GM23248 (cell line): ENCODE data around the gene BRCA1. TPM values are rescaled to one million over a fixed set of nuclear protein-coding genes. Genes with fewer than 3 reads are reported as not detected.
"Not testable (repeated sequence)": the region's sequence is repeated elsewhere in the genome, so short reads cannot be mapped to it uniquely, and the experiment has no call there.

ENCODE experiments used
- DNase-seq: peaks from one replicate; pipeline ENCODE4 v3.0.0-alpha.2; 2015
- H2AFZ ChIP-seq: fragments of 200-600 bp; sonication (generic); 2 replicates; pipeline ENCODE4 v1.6.1; 2016; ENCODE audit warnings: antibody characterized with exemption
- H3F3A ChIP-seq: fragments of 200-600 bp; sonication (generic); 2 replicates; pipeline ENCODE4 v1.6.1; 2016; ENCODE audit warnings: mild to moderate bottlenecking, antibody characterized with exemption, mixed run types; ENCODE audit not compliant: insufficient read depth
- H3K27ac ChIP-seq: fragments of 200-600 bp; sonication (generic); 2 replicates; pipeline ENCODE4 v1.5.1; 2016; ENCODE audit warnings: mild to moderate bottlenecking
- H3K27me3 ChIP-seq: fragments of 200-600 bp; sonication (generic); replicated peaks from 2 replicates; pipeline ENCODE4 v1.6.1; 2016; ENCODE audit warnings: mild to moderate bottlenecking; ENCODE audit not compliant: insufficient read depth
- H3K36me3 ChIP-seq: fragments of 200-600 bp; sonication (generic); 2 replicates; pipeline ENCODE4 v1.6.1; 2016; ENCODE audit warnings: low read depth, mild to moderate bottlenecking
- H3K4me1 ChIP-seq: fragments of 200-600 bp; sonication (generic); 2 replicates; pipeline ENCODE4 v1.6.1; 2016; ENCODE audit warnings: mild to moderate bottlenecking; ENCODE audit not compliant: insufficient read depth
- H3K4me2 ChIP-seq: fragments of 200-600 bp; sonication (generic); one replicate; pipeline ENCODE4 v1.6.1; 2016; ENCODE audit warnings: mild to moderate bottlenecking; ENCODE audit not compliant: unreplicated experiment
- H3K4me3 ChIP-seq: fragments of 200-600 bp; sonication (generic); 2 replicates; pipeline ENCODE4 v1.5.1; 2016; ENCODE audit warnings: mild to moderate bottlenecking
- H3K79me2 ChIP-seq: fragments of 200-600 bp; sonication (generic); 2 replicates; pipeline ENCODE4 v1.6.1; 2016; ENCODE audit warnings: mild to moderate bottlenecking; ENCODE audit not compliant: insufficient read depth
- H3K9ac ChIP-seq: fragments of 200-600 bp; sonication (generic); 2 replicates; pipeline ENCODE4 v1.6.1; 2016; ENCODE audit warnings: mild to moderate bottlenecking
- H3K9me2 ChIP-seq: fragments of 200-600 bp; sonication (generic); 2 replicates; pipeline ENCODE4 v1.6.1; 2016; ENCODE audit warnings: mixed run types, mild to moderate bottlenecking, moderate library complexity; ENCODE audit not compliant: insufficient read depth
- H3K9me3 ChIP-seq: fragments of 200-600 bp; sonication (generic); one replicate; pipeline ENCODE4 v1.6.1; 2017; ENCODE audit warnings: low read depth
- H4K20me1 ChIP-seq: fragments of 200-600 bp; sonication (generic); 2 replicates; pipeline ENCODE4 v1.6.0; 2016; ENCODE audit not compliant: insufficient read depth
- EZH2 ChIP-seq: fragments of 200-600 bp; sonication (generic); IDR thresholded peaks from 2 replicates; pipeline ENCODE4 v1.6.1; 2018; ENCODE audit warnings: antibody characterized with exemption, mild to moderate bottlenecking; ENCODE audit not compliant: insufficient read depth, poor library complexity, severe bottlenecking
- EZH2phosphoT487 ChIP-seq: fragments of 200-600 bp; sonication (generic); IDR thresholded peaks from 2 replicates; pipeline ENCODE4 v1.6.1; 2018; ENCODE audit warnings: antibody characterized with exemption, moderate library complexity, mild to moderate bottlenecking, low read depth; ENCODE audit not compliant: insufficient read depth
- WGBS, 2 experiments: methylation state at CpG; one replicate each; pipeline ENCODE4 v1.1.6; 2015 to 2017; ENCODE audit warnings: low lambda C conversion rate in 2 of 2, low coverage in 1 of 2; ENCODE audit errors: missing lambda C conversion rate in 2 of 2; 5-methylcytosine and 5-hydroxymethylcytosine counted together
- in situ Hi-C: fragments of 300-500 bp; cut with MboI; formaldehyde crosslinking; loops from 2 replicates; pipeline ENCODE4 v1.15.0; 2020
- polyA plus RNA-seq: library from polyadenylated mRNA; unstranded; fragments of >200 nt; fragmentation: Nextera tagmentation; extraction: Ambion mirVana; gene quantifications from 2 replicates; pipeline ENCODE4 v1.2.1, GENCODE V29; 2016
- total RNA-seq: library from RNA; depleted of rRNA; stranded (reverse); fragments of >200 nt; shearing (Covaris generic); gene quantifications from 2 replicates; pipeline ENCODE4 v1.2.3, GENCODE V29; 2014

Gene BRCA1
- total and polyA plus RNA-seq, 2 experiments from 2014 or later, result 12.7 to 13.6 TPM

DNA sequence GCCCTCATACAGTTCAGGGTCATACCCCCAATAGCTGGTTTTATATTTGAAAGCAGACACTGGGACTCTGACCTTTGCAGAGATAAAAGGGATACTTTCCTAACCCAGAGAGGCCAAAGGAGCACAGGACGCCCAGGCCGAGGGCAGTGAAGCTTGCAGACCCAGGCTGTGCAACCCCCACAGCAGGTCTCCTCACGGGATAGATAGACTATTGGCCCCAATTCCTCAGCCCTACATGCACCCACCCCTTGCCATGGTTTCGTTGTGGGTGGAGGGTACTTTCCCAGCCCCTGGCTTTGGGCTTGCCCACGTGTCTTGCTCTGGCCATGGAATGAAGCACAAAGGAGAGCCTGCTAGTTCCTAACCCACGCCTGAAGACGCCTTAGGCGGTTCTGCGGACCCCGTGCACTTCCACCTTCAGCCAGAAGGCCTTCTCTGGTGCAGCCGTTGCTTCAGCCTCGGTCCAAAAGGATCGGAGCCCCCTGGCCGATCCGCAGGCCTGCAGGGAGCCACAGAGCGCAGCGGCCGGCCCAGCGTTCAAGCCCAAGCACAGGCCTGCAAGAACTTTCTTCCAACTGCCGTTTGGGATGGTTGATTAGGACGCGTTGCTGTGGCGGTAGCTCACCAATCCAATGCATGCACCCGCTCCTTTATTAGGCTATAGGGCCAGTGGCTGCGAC, 9.8 kb upstream of the BRCA1 start:
- Histone ChIP-seq H3K9me2 (no peaks in the 10 kb centered on the region), H3K27me3 (no peaks in the 10 kb centered on the region), H3K9ac (no peak overlapping the region), H4K20me1 (no peaks in the 10 kb centered on the region), H3K9me3 (no peaks in the 10 kb centered on the region), H2AFZ (no peak overlapping the region), H3K79me2 (peaks cover 5% of the 10 kb centered on the region; the same call in 1 of the 2 replicates), H3K4me2 (no peak overlapping the region), H3K4me1 (no peaks in the 10 kb centered on the region), H3K27ac (no peak overlapping the region), H3K4me3 (no peak overlapping the region), H3F3A (no peaks in the 10 kb centered on the region), H3K36me3 (no peaks in the 10 kb centered on the region)
- TF ChIP-seq EZH2 (no peak), EZH2phosphoT487 (no peak)
- 97 to 98% methylated on average over 24 to 25 of the region's 25 CpGs for WGBS, 2 experiments
- no peak for DNase-seq
- in situ Hi-C loops, result no loop called here

DNA sequence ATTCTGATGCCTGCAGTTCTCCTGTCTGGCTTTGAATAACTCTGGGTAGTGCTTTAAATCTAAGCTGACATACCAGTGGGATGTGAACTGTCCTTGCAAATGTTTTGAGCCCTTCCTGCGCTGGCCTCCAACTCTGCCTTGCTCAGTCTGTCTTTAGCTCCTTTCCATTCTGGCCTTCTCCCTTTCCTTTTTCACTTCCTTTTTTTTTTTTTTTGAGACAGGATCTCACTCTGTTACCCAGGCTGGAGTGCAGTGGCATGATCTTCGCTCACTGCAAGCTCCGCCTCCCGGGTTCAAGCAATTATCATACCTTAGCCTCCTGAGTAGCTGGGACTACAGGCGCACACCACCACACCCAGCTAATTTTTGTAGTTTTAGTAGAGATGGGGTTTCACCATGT, 8.3 kb upstream of the BRCA1 start:
- H3K79me2 ChIP-seq, result peaks cover 19% of the 10 kb centered on the region
- H3K9me3 ChIP-seq, H3K4me1 ChIP-seq, H3F3A ChIP-seq, H3K9ac ChIP-seq, H3K4me3 ChIP-seq, H3K4me2 ChIP-seq, H3K27me3 ChIP-seq, H2AFZ ChIP-seq, DNase-seq, H4K20me1 ChIP-seq, H3K9me2 ChIP-seq, H3K36me3 ChIP-seq, H3K27ac ChIP-seq, in situ Hi-C loops: not testable (repeated sequence)
- WGBS, 2 experiments, result 92 to 98% methylated on average over 5 of the region's 5 CpGs

DNA sequence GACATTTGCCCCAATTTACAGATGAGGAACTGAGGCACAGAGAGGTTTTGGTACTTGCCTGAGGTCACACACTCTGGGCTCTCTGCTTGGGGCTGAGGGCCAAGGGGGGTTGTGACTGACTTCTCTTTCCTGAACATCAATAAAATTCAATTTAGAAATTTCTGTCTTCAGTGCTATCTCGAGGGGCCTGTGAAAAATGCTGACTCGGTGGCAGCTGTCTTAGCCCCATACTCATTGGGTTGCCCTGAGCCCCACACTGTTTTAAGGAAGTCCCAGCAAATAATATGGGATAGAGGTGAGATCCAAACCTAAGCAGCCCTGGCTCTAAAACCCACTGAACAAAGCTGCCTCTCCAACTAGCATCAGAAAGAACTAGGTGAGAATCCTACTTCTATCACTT, 7.0 kb upstream of the BRCA1 start:
- H2AFZ ChIP-seq, result no peak overlapping the region
- no peak overlapping the region for H3K4me3 ChIP-seq
- 76 to 81% methylated on average over 2 of the region's 2 CpGs for WGBS, 2 experiments
- no peaks in the 10 kb centered on the region for H3K9me2 ChIP-seq
- no peaks in the 10 kb centered on the region for H3K9me3 ChIP-seq
- 0 out of 2 replicates have a peak, but pooled peaks cover 4% of the 10 kb centered on the region for H3F3A ChIP-seq
- no peaks in the 10 kb centered on the region for H3K36me3 ChIP-seq
- H3K4me1 ChIP-seq, result no peaks in the 10 kb centered on the region
- H3K27ac ChIP-seq, result no peak overlapping the region
- DNase-seq, result no peak
- TF ChIP-seq EZH2phosphoT487 (no peak), EZH2 (no peak)
- no peaks in the 10 kb centered on the region for H3K27me3 ChIP-seq
- H4K20me1 ChIP-seq, result no peaks in the 10 kb centered on the region
- H3K9ac ChIP-seq, result no peak overlapping the region
- in situ Hi-C loops, result no loop called here
- peaks cover 23% of the 10 kb centered on the region for H3K79me2 ChIP-seq
- no peak overlapping the region for H3K4me2 ChIP-seq

DNA sequence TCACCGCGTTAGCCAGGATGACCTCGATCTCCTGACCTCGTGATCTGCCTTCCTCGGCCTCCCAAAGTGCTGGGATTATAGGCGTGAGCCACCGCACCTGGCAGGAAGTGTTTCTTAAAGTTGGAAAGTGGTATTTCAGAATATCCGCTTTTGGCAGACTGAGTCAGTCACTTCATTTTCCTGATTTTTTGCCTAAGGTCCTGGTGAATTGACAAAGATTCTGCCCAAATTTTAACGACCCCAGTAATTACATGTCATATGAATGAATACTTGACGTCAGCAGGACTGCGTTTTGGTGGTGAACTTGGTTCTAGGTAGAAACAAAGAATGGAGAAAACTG, 4.5 kb upstream of the BRCA1 start:
- TF ChIP-seq EZH2 (no peak), EZH2phosphoT487 (no peak)
- peaks cover 3% of the 10 kb centered on the region; the same call in 1 of the 2 replicates for H3K4me1 ChIP-seq
- WGBS, 2 experiments, result 86 to 89% methylated on average over 11 of the region's 11 CpGs
- H3K4me2 ChIP-seq, result no peak overlapping the region
- H2AFZ ChIP-seq, result no peak overlapping the region
- peaks cover 39% of the 10 kb centered on the region for H3K79me2 ChIP-seq
- DNase-seq, result no peak
- in situ Hi-C loops, result no loop called here
- no peak overlapping the region for H3K27ac ChIP-seq
- H3K9ac ChIP-seq, result no peak overlapping the region
- no peaks in the 10 kb centered on the region for H3K36me3 ChIP-seq
- H3K9me2 ChIP-seq, result no peaks in the 10 kb centered on the region
- no peaks in the 10 kb centered on the region for H4K20me1 ChIP-seq
- H3K27me3 ChIP-seq, result no peaks in the 10 kb centered on the region
- no peak overlapping the region for H3K4me3 ChIP-seq
- 0 out of 2 replicates have a peak, but pooled peaks cover 5% of the 10 kb centered on the region for H3F3A ChIP-seq
- no peaks in the 10 kb centered on the region for H3K9me3 ChIP-seq

DNA sequence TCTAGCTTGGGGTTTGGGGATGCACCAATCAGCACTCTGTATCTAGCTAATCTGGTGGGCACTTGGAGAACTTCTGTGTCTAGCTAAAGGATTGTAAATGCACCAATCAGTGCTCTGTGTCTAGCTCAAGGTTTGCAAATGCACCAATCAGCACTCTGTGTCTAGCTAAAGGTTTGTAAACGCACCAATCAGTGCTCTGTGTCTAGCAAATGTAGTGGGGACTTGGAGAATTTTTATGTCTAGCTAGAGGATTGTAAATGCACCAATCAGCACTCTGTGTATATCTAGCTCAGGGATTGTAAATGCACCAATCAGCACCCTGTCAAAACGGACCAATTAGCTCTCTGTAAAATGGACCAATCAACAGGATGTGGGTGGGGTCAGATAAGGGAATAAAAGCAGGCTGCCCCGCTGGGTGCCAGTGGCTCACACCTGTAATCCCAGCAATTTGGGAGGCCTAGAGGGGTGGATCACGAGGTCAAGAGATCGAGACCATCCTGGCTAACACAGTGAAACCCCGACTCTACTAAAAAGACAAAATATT, 2.2 kb upstream of the BRCA1 start:
- H3K79me2 ChIP-seq, result peaks cover 47% of the 10 kb centered on the region
- H2AFZ ChIP-seq, DNase-seq, H3K27me3 ChIP-seq, H3K9ac ChIP-seq, H3K4me2 ChIP-seq, H3K36me3 ChIP-seq, H3K4me3 ChIP-seq, H3F3A ChIP-seq, in situ Hi-C loops, H3K9me2 ChIP-seq, H3K9me3 ChIP-seq, H3K4me1 ChIP-seq, H4K20me1 ChIP-seq, H3K27ac ChIP-seq: not testable (repeated sequence)
- 82 to 94% methylated on average over 5 to 6 of the region's 6 CpGs for whole genome bisulfite sequencing, 2 experiments
